ENCODE measurements around the gene WIF1. TPM values are rescaled to one million over a fixed set of nuclear protein-coding genes. Genes with fewer than 3 reads are reported as not detected.
A peak's percentile ranks its signal among the peaks of the same experiment; 100 is the strongest.

The WIF1 gene
- 1 to 10 TPM in 1 of 4 donors, not detected in 3; 7.7 TPM for total RNA-seq

- Histone ChIP-seq H3K36me3 (no peaks in the 10 kb centered on the region), H3K4me1 (no peaks in the 10 kb centered on the region), H3K27ac (no peak within 1 kb of the TSS), H3K27me3 (peaks cover 0 to 24% of the 10 kb centered on the region in 2 donors), H3K9me3 (no peaks in the 10 kb centered on the region), H3K4me3 (no peak within 1 kb of the TSS)
- TF ChIP-seq POLR2A (IDR thresholded peaks at IDR 0.05) (no peak), CTCF (IDR thresholded peaks at IDR 0.05) (no peak)
- DNase-seq = no peak
- intact Hi-C loops (cut with DNase I; ENCODE audit: low total_unique reads) = loop anchor here (5.0 kb wide), 1 partner anchor 229 kb away; no protein-coding TSS in a partner anchor
Observed at GRCh38 chr12:65121049-65121955, at the start of gene WIF1. WIF1 (minus strand) TSS chr12:65121305; CDS start chr12:65121191, 114 bp downstream.

GRCh38 chr12:65170209-65170881 is 49.2 kb upstream of the WIF1 start:
- intact Hi-C loops (cut with DNase I; ENCODE audit: low total_unique reads) = no loop called here

GRCh38 chr12:65169320-65170208 is 48.5 kb upstream of the WIF1 start, which contains the start of gene LEMD3:
LEMD3 (plus strand) TSS chr12:65169583; CDS start chr12:65169597, 14 bp downstream.
- H3K9me3 ChIP-seq = no peaks in the 10 kb centered on the region
- no peaks in the 10 kb centered on the region for H3K27me3 ChIP-seq
- TF ChIP-seq POLR2A (IDR thresholded peaks at IDR 0.05) = peak; percentile 86 to 95
- peak in 1 of 4 experiments; percentile 3 for TF ChIP-seq CTCF (IDR thresholded peaks at IDR 0.05)
- peak within 1 kb of the TSS; percentile 94 to 97 for H3K27ac ChIP-seq
- intact Hi-C loops (cut with DNase I; ENCODE audit: low total_unique reads) = no loop called here
- no peaks in the 10 kb centered on the region for H3K36me3 ChIP-seq
- peaks cover 3 to 5% of the 10 kb centered on the region in 2 donors for H3K4me1 ChIP-seq
- peak within 1 kb of the TSS; percentile 80 to 93 for H3K4me3 ChIP-seq
- DNase-seq = peak; percentile 87 to 93

More at GRCh38 chr12:65170209-65170881, 49.2 kb upstream of the WIF1 start:
- Histone ChIP-seq H3K36me3 (no peaks in the 10 kb centered on the region), H3K9me3 (no peaks in the 10 kb centered on the region), H3K4me3 (peak overlapping the region; percentile 80 to 93), H3K4me1 (peaks cover 3 to 5% of the 10 kb centered on the region in 2 donors), H3K27me3 (no peaks in the 10 kb centered on the region), H3K27ac (peak overlapping the region; percentile 94 to 97)
- peak; percentile 24 to 43 for DNase-seq
- TF ChIP-seq POLR2A (IDR thresholded peaks at IDR 0.05) = no peak
- TF ChIP-seq CTCF (IDR thresholded peaks at IDR 0.05) = no peak

GRCh38 chr12:65168681-65169319 is 47.7 kb upstream of the WIF1 start:
- Histone ChIP-seq H3K4me1 (peaks cover 3 to 5% of the 10 kb centered on the region in 2 donors), H3K9me3 (no peaks in the 10 kb centered on the region), H3K27ac (peak overlapping the region; percentile 94 to 97), H3K4me3 (peak overlapping the region; percentile 80 to 93), H3K27me3 (no peaks in the 10 kb centered on the region), H3K36me3 (no peaks in the 10 kb centered on the region)
- no peak for TF ChIP-seq CTCF (IDR thresholded peaks at IDR 0.05)
- no peak for TF ChIP-seq POLR2A (IDR thresholded peaks at IDR 0.05)
- intact Hi-C loops (cut with DNase I; ENCODE audit: low total_unique reads) = no loop called here
- no peak for DNase-seq

Measured in uterus (tissue), 4 donors.